ENCODE results near the gene KIF13A.
"Not testable (repeated sequence)": the region's sequence is repeated elsewhere in the genome, so short reads cannot be mapped to it uniquely, and the experiment has no call there.

The KIF13A gene

GRCh38 chr6:17987447-17987696 is at the start of gene KIF13A:
Gene KIF13A, minus strand, starts transcription at chr6:17987635. Its CDS starts 172 bp downstream, at chr6:17987463.
- peak; percentile 24 for DNase-seq (ENCODE audit: low spot score)

GRCh38 chr6:18036781-18037180 is 49.3 kb upstream of the KIF13A start:
- no peak for DNase-seq (ENCODE audit: low spot score)

GRCh38 chr6:18035330-18035854 is 48.0 kb upstream of the KIF13A start:
- no peak for DNase-seq (ENCODE audit: low spot score)

- DNase-seq (ENCODE audit: low spot score) = no peak
Observed at GRCh38 chr6:18034798-18035202, 47.4 kb upstream of the KIF13A start.

GRCh38 chr6:18031680-18032256 is 44.3 kb upstream of the KIF13A start:
- no peak for DNase-seq (ENCODE audit: low spot score)

GRCh38 chr6:18031189-18031588 is 43.8 kb upstream of the KIF13A start:
- DNase-seq (ENCODE audit: low spot score) = no peak

DNA sequence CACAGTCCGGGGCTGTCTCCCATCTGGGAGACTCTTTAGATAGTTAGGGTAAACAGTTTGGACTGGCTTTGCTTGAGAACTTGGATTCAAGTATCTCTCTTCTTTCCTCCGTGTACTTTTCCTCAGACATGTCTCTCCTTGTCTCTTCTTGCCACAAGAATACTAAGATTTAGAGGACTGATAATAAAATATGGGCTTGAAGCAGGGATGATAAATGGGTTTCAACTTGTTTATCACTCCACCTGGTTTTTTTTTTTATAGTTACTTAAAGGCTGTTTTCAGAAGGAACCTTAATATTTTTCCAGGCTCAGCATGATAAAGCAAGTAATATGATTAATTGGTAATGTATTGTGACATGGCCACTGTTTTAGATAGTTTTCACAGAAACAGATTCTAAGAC is 40.9 kb upstream of the KIF13A start:
- no peak for DNase-seq (ENCODE audit: low spot score)

- DNase-seq (ENCODE audit: low spot score) = no peak
Observed at GRCh38 chr6:18025596-18025995, 38.2 kb upstream of the KIF13A start.

GRCh38 chr6:18024876-18025275 is 37.4 kb upstream of the KIF13A start:
- no peak for DNase-seq (ENCODE audit: low spot score)

GRCh38 chr6:18023891-18024290 is 36.5 kb upstream of the KIF13A start:
- no peak for DNase-seq (ENCODE audit: low spot score)

DNA sequence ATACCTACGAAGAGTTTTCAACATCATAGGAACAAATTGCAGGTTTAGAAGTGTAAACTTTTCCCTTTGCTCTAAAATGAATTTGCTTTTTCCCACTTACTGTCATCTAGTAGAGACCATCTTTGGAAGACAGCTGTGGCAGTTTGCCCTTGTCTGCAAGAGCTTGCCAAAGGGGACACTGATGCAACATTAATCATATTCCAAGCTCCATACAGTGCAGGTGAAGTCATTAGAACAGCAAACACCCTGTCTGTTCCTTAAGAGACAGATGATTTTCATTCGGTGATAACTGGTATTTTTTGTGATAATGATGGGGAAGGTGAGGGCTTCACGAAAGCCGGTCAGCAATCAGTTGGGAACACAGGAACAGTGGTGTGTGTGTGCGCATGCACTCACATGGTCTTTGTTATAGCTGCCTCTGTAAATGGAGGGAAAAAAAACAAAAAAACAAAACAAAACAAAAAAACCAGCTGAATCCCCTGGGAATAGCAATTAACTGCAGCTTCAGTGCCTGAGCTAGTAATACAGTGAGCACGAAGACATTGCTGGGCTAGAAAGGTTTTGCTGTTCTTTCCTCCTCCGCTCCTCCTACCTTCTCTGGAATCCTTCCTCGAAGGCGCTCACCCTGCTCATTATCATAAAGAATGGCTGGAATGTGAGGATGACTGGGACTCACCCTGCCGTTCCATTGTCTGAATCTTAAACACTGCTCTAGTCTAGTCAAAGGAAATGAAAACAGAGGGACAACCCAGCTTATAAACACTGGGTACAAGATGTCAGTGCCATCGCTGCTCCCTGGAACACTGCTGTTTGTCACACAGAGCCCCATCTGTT is 35.2 kb upstream of the KIF13A start:
- DNase-seq (ENCODE audit: low spot score) = peak; percentile 73

DNA sequence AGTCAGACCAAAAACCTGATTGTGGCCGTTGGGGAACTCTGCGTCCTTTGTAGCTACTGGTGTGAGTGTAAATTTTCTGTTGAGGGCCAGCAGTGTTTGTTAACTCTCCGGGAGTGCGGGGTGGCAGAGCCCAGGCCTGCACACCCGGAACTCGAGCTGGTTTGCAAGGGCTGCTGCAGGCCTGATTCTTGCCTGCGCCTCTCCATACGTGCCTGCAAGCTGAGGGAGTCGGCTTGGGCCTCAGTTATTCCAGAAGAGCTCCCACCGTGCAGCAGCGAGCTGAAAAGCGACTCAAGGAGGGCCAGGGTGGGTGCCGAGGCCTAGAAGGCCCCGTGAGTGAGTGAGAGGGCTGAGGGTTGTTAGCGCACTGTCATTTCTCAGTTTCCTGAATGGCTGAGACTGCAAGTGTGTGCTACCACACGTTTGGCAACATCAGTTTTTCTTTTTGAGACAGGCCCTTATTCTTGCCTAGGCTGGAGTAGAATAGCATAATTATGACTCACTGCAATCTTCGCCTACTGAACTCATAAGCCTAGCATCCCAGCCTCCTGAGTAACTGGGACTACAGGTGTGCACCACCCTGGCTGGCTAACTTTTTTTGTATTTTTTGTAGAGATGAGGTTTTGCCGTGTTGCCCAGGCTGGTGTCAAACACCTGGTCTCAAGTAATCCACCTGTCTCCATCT is 33.9 kb upstream of the KIF13A start:
- DNase-seq (ENCODE audit: low spot score) = no peak

- not testable (repeated sequence) for DNase-seq (ENCODE audit: low spot score)
Observed at GRCh38 chr6:18020545-18020944, 33.1 kb upstream of the KIF13A start.

DNA sequence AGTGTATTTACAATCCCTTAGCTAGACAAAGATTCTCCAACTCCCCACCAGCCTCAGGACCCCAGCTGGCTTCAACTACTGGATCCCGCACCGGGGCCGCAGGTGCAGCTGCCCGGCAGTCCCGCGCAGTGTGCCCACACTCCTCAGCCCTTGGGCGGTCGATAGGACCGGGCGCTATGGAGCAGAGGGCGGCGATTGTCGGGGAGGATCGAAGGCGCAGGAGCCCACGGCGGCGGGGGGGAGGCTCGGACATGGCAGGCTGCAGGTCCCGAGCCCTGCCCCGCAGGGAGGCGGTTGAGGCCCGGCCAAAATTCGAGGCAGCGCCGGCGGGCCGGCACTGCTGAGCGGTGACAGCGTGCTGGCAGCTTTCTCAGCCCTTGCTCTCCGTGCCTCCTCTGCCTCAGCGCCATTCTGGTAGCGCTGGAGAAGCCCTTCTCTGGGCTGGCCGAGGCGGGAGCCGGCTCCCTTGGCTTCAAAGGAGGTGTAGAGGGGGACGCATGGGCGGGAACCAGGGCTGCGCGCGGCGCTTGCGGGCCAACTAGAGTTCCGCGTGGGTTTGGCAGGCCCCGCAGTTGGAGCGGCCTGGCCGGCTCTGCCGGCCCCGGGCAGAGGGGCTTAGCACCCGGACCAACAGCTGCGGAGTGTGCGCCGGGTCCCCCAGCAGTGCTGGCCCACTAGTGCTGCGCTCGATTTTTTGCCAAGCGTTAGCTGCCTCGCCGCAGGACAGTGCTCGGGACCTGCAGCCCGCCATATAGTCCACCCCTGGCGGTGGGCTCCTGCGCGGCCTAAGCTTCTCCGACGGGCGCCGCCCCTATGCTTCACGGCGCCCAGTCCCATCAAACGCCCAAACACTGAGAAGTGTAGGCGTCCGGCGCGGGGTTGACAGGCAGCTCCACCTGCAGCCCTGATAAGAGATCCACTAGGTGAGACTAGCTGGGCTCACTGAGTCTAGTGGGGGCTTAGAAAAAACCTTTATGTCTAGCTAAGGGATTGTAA is 32.4 kb upstream of the KIF13A start:
- no peak for DNase-seq (ENCODE audit: low spot score)

- DNase-seq (ENCODE audit: low spot score) = not testable (repeated sequence)
Observed at GRCh38 chr6:18019133-18019532, 31.7 kb upstream of the KIF13A start.

- DNase-seq (ENCODE audit: low spot score) = no peak
Observed at GRCh38 chr6:18016698-18017097, 29.3 kb upstream of the KIF13A start.

DNA sequence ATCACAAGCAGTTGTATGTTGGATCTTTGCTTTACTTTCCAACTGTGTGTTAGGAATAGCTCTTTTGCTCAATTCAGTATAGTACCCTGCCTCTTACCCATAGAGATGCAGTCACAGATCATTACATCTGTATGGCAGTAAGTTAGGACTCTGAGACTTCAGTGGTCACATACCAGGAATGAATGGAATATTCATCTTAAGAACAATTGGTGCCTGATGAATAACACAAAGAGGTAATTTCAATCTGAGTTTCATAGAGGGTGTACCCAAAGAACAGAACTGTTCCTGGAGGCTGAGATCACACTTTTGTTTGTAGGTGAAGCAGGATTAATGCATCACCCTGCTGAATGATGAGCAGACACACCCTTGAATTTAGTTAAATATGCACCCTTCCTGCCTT is 28.7 kb upstream of the KIF13A start:
- no peak for DNase-seq (ENCODE audit: low spot score)

- no peak for DNase-seq (ENCODE audit: low spot score)
Observed at GRCh38 chr6:18011287-18011686, 23.9 kb upstream of the KIF13A start.

GRCh38 chr6:18010540-18010939 is 23.1 kb upstream of the KIF13A start:
- not testable (repeated sequence) for DNase-seq (ENCODE audit: low spot score)

- DNase-seq (ENCODE audit: low spot score) = no peak
Observed at GRCh38 chr6:18004256-18004985, 17.0 kb upstream of the KIF13A start.

DNA sequence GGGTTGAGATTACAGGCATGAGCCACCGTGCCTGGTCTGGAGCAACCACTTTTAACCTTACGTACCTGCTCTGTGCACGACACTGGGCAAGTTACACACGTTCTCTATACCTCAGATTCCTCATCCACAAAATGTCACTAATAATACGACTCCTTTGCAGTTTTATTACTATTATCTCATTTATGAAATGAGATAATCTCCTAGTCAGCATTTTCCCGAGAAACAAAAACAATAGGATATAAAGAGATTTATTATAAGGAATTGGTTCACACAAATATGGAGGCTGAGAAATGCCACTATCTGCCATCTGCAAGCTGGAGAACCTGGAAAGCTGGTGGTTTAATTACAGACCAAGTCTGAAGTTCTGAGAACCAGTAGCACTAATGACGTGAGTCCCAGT is 12.0 kb upstream of the KIF13A start:
- DNase-seq (ENCODE audit: low spot score) = no peak

All from cerebellar cortex (tissue), 1 donor.